ENCODE measurements around the gene SAMD10. TPM values are rescaled to one million over a fixed set of nuclear protein-coding genes. Genes with fewer than 3 reads are reported as not detected.
"Not testable (repeated sequence)": the region's sequence is repeated elsewhere in the genome, so short reads cannot be mapped to it uniquely, and the experiment has no call there.

SAMD10 gene
- total and polyA plus RNA-seq, 2 donors = 1.8 to 3.8 TPM

DNA sequence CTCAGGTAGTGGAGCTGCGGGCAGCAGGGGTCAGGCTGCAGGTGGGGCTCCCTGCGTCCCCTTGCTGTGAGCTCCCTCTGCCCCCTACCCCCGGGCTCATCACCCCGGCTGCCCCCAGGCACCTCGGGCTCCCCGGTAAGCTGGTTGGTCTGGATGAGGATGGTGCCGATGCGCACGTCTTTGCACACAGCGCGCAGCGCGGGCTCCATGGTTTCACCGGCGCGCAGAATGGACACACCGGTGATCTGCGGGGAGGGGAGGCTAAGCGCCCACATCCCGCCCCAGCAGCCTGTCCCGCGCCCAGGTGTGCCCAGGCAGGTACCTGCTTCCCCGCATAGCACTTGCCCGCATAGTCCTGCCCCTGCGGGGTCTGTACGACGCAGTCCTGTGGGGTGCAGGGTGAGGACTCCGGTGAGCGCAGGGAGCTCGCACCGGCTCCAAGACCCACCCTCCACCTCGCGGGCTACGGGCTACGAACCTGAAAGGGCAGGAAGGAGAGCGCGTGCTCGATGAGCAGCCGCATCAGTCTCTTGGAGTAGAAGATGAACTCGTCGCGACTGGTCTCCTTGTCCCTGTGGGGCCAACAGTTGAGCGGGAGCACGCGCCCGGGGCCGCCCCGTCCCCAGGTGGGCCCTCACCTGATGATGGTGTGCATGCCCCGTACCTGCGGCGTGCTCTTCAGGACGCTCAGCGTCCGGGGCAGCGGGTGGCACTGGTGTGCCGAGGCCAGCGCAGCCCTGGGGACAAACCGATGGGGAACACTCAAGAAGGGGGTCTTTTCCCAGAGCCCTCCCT lies 38.8 kb downstream of the SAMD10 start:
- peaks cover 2% of the 10 kb centered on the region for H3K36me3 ChIP-seq (ENCODE audit: insufficient read depth)
- H3K4me1 ChIP-seq (ENCODE audit: insufficient read depth) = no peaks in the 10 kb centered on the region
- no peak overlapping the region for H3K27ac ChIP-seq (ENCODE audit: low read depth)
- no peak overlapping the region for H3K4me3 ChIP-seq (ENCODE audit: low read depth, low read length)
- WGBS = 89% methylated on average over 58 of the region's 58 CpGs
- DNase-seq (ENCODE audit: extremely low spot score) = no peak

DNA sequence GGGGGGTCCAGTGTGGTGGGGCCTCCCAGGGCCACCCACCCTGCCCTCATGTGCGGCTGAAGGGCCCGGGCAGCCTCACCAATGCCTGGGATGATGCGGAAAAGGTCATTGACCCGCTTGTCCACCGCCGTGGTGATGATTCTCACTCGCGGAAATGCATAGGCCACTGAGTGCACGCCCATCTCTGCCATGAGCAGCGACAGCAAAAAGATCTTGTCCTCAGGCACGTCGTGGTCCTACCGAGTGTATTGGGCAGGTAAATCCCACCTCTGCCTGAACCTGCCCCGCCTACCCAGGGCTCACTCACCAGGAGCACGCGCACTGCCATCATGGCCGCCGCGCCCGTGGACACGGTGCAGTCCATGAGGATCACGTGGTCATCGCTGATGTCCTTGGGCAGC lies 39.4 kb downstream of the SAMD10 start:
- DNase-seq (ENCODE audit: extremely low spot score) = no peak
- WGBS = 88% methylated on average over 23 of the region's 23 CpGs
- peaks cover 2% of the 10 kb centered on the region for H3K36me3 ChIP-seq (ENCODE audit: insufficient read depth)
- no peak overlapping the region for H3K4me3 ChIP-seq (ENCODE audit: low read depth, low read length)
- no peaks in the 10 kb centered on the region for H3K4me1 ChIP-seq (ENCODE audit: insufficient read depth)
- no peak overlapping the region for H3K27ac ChIP-seq (ENCODE audit: low read depth)

DNA sequence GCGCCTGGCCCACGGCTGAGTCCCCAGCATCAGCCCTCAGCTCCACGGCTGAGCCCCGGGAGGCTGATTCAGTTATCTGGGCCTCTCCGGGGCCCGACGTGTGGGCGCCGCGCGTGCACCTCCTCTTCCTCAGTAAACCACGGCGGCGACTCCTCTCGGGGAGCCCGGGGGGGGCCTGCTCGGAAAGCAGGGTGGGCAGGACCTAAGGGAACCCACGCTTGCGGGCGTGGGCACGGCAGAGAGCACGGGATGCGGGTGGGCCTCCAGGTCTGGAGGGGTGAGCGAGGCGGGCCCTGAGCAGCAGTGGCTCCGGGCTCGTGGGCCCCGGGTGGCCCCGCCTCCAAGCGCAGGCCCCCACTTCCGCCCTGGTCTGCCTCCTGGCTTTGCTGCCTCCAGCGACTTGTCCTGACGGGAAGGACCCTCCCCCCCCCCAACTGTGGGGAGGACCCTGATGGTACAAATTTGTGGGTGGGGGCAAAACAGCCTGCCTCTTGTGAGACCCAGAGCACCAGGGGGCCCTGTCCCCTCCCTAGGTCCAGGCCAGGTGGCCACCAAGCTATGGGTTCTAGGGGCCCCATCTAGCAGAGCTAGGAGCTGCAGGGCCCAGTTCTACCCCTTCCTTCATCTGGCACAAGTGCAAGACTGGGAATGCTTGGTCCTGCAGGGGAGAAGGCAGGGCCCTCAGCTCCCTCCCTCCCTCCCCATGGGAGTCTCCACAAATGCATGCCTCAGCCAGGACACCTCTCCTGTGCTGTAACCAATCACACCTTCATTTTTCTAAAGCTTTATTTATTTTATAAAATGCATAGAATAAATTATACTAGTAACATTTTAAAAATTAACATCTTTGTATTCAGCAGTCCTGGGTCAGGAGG lies 40.1 kb downstream of the SAMD10 start:
- no peak for DNase-seq (ENCODE audit: extremely low spot score)
- Histone ChIP-seq H3K27ac (ENCODE audit: low read depth) (no peak overlapping the region), H3K36me3 (ENCODE audit: insufficient read depth) (peaks cover 2% of the 10 kb centered on the region), H3K4me1 (ENCODE audit: insufficient read depth) (no peaks in the 10 kb centered on the region), H3K4me3 (ENCODE audit: low read depth, low read length) (no peak overlapping the region)
- WGBS = 75% methylated on average over 33 of the region's 33 CpGs

DNA sequence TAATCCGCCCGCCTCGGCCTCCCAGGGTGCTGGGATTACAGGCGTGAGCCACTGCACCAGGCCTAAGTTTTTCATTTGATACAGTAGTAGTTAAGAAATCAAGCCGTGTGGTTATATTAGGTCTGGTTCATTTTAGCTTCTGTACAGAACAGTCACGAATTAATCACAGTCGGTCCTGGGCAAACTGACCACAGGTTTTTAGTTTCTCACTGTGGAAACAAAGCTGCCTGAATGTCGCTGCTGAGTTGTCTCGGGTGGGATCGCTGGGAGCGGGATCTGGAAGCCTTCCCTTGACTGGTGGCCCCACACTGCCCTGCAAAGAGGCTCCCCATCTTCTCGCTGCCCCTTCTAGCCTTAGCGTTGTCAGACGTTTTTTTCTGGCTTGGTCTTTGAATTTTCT lies 41.8 kb downstream of the SAMD10 start:
- H3K27ac ChIP-seq (ENCODE audit: low read depth) = no peak overlapping the region
- WGBS = 89% methylated on average over 14 of the region's 14 CpGs
- H3K4me3 ChIP-seq (ENCODE audit: low read depth, low read length) = no peak overlapping the region
- DNase-seq (ENCODE audit: extremely low spot score) = no peak
- H3K4me1 ChIP-seq (ENCODE audit: insufficient read depth) = no peaks in the 10 kb centered on the region
- no peaks in the 10 kb centered on the region for H3K36me3 ChIP-seq (ENCODE audit: insufficient read depth)

DNA sequence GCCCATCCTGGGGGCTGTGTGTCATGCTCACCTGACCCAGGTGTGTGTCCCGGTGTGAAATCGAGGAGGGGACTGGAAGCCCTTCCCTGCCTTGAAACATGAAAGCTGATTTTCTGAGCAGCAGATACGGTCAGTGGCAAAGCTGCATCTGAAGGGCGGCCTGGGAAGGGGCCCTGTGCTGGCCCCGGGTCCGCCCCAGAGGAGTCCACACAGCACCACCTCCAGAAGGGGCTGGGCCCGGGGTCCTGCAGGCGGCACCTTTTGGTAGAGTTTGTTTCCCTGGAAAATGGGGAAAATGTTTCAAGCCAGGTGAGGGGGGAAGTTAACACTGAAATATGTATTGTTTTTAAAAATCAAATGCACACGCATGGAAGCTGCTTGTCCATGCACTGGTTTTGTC lies 44.0 kb downstream of the SAMD10 start:
- 91% methylated on average over 9 of the region's 9 CpGs for WGBS
- peaks cover 7% of the 10 kb centered on the region for H3K36me3 ChIP-seq (ENCODE audit: insufficient read depth)

DNA sequence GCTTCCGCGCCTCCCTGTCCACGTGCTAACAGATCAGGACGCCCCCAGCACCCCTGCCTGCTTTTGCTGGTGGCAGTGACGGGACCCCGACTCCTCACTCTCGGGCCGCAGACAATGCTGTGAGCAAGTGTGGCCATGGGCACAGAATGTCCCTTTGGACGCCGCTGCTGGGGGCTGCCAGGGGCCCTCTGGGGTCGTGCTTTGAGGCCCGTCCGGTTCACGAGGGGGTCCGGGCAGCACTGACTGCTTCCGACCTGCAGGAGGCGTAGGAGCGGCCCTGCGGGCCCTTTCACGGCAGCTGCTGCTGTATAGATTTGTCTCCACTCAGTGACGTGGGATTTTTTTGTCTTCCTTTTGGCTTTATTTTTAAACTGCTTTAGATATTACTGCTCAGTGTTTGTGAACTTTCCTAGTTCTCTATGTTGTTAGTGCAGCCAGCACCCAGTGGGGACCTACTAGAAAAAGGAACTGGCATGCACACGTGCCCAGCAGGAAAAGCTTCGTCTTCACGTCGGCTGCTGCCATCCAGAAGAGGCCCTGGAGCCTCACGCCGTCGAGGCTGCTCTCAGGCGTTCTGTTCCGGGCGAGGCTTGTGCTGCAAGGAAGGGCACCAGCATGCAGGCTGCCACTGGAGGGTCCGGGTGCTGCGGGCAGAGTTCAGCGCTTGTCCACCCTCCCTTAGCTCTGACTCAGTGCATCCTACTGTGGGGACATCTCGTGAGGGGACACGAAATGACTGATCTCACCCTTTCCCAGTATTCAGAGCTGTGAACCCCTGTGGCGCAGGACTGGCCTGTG lies 45.0 kb downstream of the SAMD10 start:
- WGBS = 83% methylated on average over 37 of the region's 37 CpGs
- no peak overlapping the region for H3K4me3 ChIP-seq (ENCODE audit: low read depth, low read length)
- H3K4me1 ChIP-seq (ENCODE audit: insufficient read depth) = no peaks in the 10 kb centered on the region
- H3K27ac ChIP-seq (ENCODE audit: low read depth) = no peak overlapping the region
- peaks cover 9% of the 10 kb centered on the region for H3K36me3 ChIP-seq (ENCODE audit: insufficient read depth)
- DNase-seq (ENCODE audit: extremely low spot score) = no peak

More for the DNA sequence above, 44.0 kb downstream of the SAMD10 start:
- Histone ChIP-seq H3K27ac (ENCODE audit: low read depth) (no peak overlapping the region), H3K4me3 (ENCODE audit: low read depth, low read length) (no peak overlapping the region), H3K4me1 (ENCODE audit: insufficient read depth) (no peaks in the 10 kb centered on the region)
- no peak for DNase-seq (ENCODE audit: extremely low spot score)

DNA sequence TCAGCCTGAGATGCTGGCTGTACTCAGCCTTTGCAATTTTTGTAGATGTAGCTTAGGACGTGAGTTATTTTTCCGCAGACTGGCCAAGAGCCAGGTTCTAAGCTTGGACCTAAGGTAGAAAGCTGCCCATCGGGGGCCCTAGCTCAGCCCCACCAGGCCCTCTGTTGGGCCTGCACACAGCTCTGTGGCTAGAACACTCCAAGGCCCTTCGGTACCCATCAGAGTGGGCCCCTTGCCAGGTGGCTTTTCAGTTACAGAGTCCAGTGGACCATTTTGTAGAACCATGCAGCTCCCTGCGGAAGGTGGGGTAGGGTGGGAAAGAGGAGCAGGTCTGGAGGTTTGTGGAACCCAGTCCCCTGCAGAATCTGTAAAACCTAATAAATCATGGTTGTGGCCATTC lies 45.8 kb downstream of the SAMD10 start:
- no peak overlapping the region for H3K27ac ChIP-seq (ENCODE audit: low read depth)
- DNase-seq (ENCODE audit: extremely low spot score) = no peak
- 78% methylated on average over 5 of the region's 5 CpGs for WGBS
- peaks cover 9% of the 10 kb centered on the region for H3K36me3 ChIP-seq (ENCODE audit: insufficient read depth)
- H3K4me3 ChIP-seq (ENCODE audit: low read depth, low read length) = no peak overlapping the region
- H3K4me1 ChIP-seq (ENCODE audit: insufficient read depth) = no peaks in the 10 kb centered on the region

DNA sequence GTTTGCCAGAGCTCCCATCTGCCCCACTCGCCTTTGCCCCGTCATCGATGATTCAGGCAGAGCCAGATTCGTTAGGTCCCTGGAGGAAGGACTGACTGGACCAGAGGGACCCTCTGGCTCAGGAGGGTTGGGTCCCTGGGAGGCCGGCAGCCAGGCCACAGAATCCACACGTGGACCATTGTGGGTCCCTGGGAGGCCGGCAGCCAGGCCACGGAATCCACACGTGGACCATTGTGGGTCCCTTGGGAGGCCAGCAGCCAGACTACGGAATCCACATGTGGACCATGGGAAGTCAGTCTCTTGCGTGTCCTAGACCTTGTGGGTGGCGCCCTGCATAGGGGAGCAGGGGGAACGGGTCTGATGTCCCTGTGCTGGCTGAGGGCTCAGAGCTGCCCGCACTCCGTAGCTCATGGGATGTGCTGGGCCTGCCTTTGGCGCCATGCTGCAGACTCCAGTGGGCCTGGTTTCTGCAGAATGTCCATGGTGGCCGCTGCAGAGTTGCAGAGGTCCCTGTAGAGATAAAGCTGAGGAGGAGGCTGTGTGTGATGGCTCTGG lies 46.8 kb downstream of the SAMD10 start:
- no peak overlapping the region for H3K27ac ChIP-seq (ENCODE audit: low read depth)
- no peak overlapping the region for H3K4me3 ChIP-seq (ENCODE audit: low read depth, low read length)
- no peaks in the 10 kb centered on the region for H3K4me1 ChIP-seq (ENCODE audit: insufficient read depth)
- peaks cover 9% of the 10 kb centered on the region for H3K36me3 ChIP-seq (ENCODE audit: insufficient read depth)
- 90% methylated on average over 17 of the region's 17 CpGs for WGBS
- DNase-seq (ENCODE audit: extremely low spot score) = no peak

DNA sequence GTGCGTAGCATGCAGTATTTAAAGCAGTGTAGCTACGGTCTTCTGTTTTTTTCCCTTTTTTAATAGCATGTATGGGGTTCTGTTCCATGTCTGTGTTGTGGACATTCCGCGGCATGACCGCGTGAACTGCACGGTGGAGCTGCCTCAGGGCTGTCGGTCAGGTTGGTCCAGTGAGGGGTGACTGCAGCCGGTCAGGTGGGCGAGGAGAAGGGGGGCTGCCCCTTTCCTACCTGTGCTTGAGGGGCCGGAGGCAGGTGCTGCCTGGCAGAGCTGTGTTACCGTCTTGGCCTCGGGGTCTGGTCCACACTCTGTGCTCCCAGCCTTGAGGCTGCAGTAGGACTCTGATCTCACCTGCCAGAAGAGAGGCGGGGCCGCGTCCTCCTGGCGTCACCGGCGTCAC lies 47.7 kb downstream of the SAMD10 start:
- Histone ChIP-seq H3K27ac (ENCODE audit: low read depth) (no peak overlapping the region), H3K4me3 (ENCODE audit: low read depth, low read length) (no peak overlapping the region), H3K36me3 (ENCODE audit: insufficient read depth) (peaks cover 9% of the 10 kb centered on the region), H3K4me1 (ENCODE audit: insufficient read depth) (no peaks in the 10 kb centered on the region)
- 97% methylated on average over 19 of the region's 19 CpGs for WGBS
- no peak for DNase-seq (ENCODE audit: extremely low spot score)

DNA sequence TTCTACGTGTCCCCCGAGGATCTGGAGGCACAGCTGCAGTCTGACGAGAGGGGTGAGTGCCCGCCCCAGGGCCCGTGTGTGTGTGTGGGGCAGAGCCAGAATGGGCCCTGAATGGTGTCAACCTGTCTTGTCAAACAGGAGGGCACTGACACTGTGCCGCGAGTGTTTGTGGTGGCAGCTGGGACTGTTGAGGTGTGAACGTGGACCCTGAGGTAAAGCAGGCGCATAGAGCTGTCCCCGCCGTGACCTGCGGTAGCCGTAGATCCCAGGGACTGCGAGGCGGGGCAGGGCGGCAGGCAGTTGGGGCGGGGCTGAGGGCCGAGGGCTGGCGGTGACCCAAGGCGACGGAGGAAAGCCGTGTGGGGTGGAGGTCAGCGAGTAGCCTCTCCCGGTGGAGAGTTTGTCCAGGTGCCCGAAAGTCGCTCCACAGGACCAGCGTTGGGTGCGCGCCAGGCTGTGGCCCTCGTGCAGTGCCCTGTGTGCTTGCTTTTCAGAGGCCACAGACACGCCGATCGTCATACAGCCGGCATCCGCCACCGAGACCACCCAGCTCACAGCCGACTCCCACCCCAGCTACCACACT lies 48.4 kb downstream of the SAMD10 start:
- WGBS = 90% methylated on average over 37 of the region's 37 CpGs

DNA sequence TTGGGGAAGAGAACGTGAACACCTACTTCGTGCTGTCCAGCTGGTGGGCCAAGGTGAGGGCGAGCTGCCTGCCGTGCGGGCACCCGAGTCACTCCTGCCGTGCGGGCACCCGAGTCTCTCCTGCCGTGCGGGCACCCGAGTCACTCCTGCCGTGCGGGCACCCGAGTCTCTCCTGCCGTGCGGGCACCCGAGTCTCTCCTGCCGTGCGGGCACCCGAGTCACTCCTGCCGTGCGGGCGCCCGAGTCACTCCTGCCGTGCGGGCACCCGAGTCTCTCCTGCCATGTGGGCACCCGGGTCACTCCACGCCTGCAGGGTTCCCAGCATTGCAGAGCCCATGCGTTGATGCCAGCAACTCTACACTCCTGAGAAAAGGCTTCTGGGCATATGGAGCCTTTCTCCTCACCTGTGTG lies 50.0 kb downstream of the SAMD10 start:
- H3K4me3 ChIP-seq (ENCODE audit: low read depth, low read length); DNase-seq (ENCODE audit: extremely low spot score); H3K27ac ChIP-seq (ENCODE audit: low read depth); H3K36me3 ChIP-seq (ENCODE audit: insufficient read depth); H3K4me1 ChIP-seq (ENCODE audit: insufficient read depth): not testable (repeated sequence)
- whole genome bisulfite sequencing = 92% methylated on average over 31 of the region's 31 CpGs

More for the DNA sequence above, 48.4 kb downstream of the SAMD10 start:
- H3K27ac ChIP-seq (ENCODE audit: low read depth) = no peak overlapping the region
- DNase-seq (ENCODE audit: extremely low spot score) = no peak
- H3K4me1 ChIP-seq (ENCODE audit: insufficient read depth) = no peaks in the 10 kb centered on the region
- peaks cover 9% of the 10 kb centered on the region for H3K36me3 ChIP-seq (ENCODE audit: insufficient read depth)
- H3K4me3 ChIP-seq (ENCODE audit: low read depth, low read length) = no peak overlapping the region

DNA sequence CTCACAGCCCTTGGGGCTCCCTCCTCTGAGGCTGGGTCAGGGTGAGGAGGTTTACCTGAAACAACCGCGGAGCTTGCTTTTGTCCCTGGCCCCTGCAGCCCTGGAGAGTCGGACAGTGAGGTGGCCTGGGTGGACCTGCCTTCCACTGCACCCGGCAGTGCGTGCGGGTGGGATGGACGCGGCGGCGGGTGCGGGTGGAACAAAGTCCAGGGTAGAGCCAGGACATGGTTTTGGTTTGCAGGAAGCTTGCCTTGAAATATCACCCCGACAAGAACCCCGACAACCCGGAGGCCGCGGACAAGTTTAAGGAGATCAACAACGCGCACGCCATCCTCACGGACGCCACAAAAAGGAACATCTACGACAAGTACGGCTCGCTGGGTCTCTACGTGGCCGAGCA lies 50.4 kb downstream of the SAMD10 start:
- Histone ChIP-seq H3K36me3 (ENCODE audit: insufficient read depth) (peaks cover 9% of the 10 kb centered on the region), H3K27ac (ENCODE audit: low read depth) (no peak overlapping the region), H3K4me1 (ENCODE audit: insufficient read depth) (no peaks in the 10 kb centered on the region), H3K4me3 (ENCODE audit: low read depth, low read length) (no peak overlapping the region)
- DNase-seq (ENCODE audit: extremely low spot score) = no peak
- WGBS = 96% methylated on average over 26 of the region's 26 CpGs

DNA sequence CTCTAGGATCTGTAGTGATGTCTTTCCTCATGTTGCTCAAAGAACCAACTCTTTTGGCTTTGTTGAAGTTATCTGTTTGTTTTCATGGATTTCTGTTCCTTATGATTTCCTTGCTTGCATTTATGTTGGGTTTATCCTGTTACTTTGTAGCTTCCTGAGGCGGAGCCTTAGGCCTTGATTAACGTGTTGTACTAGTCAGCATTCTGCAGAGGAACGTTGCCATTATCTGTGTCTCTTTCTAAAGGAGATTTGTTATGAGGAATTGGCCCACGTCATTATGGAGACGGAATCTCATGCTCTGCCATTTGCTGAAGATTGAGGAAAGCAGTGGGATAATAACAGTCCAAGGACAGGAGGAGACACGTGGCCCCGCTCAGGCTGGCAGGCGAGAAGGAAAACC lies 53.1 kb downstream of the SAMD10 start:
- H3K27ac ChIP-seq (ENCODE audit: low read depth) = no peak overlapping the region
- H3K36me3 ChIP-seq (ENCODE audit: insufficient read depth) = peaks cover 4% of the 10 kb centered on the region
- no peaks in the 10 kb centered on the region for H3K4me1 ChIP-seq (ENCODE audit: insufficient read depth)
- WGBS = 78% methylated on average over 8 of the region's 8 CpGs
- DNase-seq (ENCODE audit: extremely low spot score) = no peak
- H3K4me3 ChIP-seq (ENCODE audit: low read depth, low read length) = no peak overlapping the region

All from urinary bladder (tissue), 4 donors.